Erythroblast (primary cell): ENCODE data around the gene RTP5.

Source experiments
- GATA1 ChIP-seq: IDR thresholded peaks from 2 replicates; pipeline ENCODE4 v1.6.1; 2011; ENCODE audit warnings: low read depth, mild to moderate bottlenecking, control low read depth, low read length, moderate library complexity
- POLR2A ChIP-seq: IDR thresholded peaks from 2 replicates; pipeline ENCODE4 v1.6.1; 2011; ENCODE audit warnings: mild to moderate bottlenecking, low read length

DNA sequence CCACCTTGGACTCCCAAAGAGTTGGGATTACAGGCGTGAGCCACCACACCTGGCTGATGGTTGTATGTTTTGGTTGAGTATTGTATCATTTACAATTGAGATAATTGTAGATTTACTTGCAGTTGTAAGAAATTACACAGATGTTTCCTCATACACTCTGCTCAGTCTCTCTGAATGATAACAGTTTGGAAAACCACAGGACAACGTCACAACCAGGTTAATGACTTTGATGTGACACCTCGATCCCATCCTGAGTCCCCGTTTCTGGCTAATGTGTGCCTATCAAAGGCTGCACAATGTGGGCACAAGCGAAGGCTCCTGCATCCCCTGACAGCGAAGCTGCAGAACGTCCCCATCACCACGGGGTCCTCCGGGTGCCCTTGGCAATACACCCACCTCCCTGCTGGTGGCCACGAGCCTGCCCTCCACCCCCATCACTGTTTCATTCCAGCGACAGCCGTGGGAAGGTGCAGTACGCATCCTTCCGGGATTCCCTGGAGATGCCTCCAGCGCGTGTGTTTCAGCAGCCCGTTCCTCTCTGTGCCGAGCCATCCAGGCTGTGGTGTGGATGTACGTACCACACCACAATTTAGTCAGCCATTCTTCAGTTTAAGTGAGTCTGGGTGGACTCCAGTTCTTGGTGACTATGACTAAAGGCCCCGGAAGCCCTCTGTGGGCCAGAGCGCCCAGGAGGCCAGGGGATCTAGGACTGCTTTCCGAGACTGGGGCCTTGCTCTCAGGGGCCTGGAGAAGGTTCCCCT is 6.6 kb upstream of the RTP5 start:
- TF ChIP-seq POLR2A (no peak), GATA1 (no peak)
